IMR-90 (cell line): ENCODE measurements around the gene TMED8. TPM values are rescaled to one million over a fixed set of nuclear protein-coding genes. Genes with fewer than 3 reads are reported as not detected.

Experiments used
- ATAC-seq: fragments of 200-7000 bp; cut with Tn5 transposase; 2 replicates; pipeline ENCODE4 v1.9.1; 2020; ENCODE audit warnings: low read depth, mild to moderate bottlenecking, moderate library complexity
- BruUV-seq: library from RNA; stranded (reverse); fragments of 400-500 nt; replicated peaks from 2 replicates; lab custom pipeline; 2021; lab: Mats Ljungman, UMichigan
- CTCF ChIA-PET: fragments of 300-600 bp; formaldehyde crosslinking; extraction: SDS; loops from one replicate; lab custom pipeline; 2021; ENCODE audit warnings: antibody characterized with exemption; lab: Yijun Ruan, JAX
- POLR2A ChIA-PET: fragments of 300-600 bp; sonication (Branson Sonifier 250); formaldehyde crosslinking; loops from one replicate; lab custom pipeline; 2022; ENCODE audit warnings: antibody characterized with exemption; ENCODE audit not compliant: unreplicated experiment; lab: Charles Lee
- DNase-seq: peaks from one replicate; pipeline ENCODE4 v3.0.0; 2013
- H2AFZ ChIP-seq: replicated peaks from 2 replicates; pipeline ENCODE3; 2013; ENCODE audit warnings: low read length, mild to moderate bottlenecking; ENCODE audit not compliant: poor library complexity
- H2AK5ac ChIP-seq: 2 replicates; pipeline ENCODE4 v1.6.1; 2013; ENCODE audit warnings: low read depth, low read length, inconsistent platforms
- H2AK9ac ChIP-seq: replicated peaks from 2 replicates; pipeline ENCODE3; 2013; ENCODE audit warnings: mild to moderate bottlenecking, low read depth, low read length, moderate library complexity; ENCODE audit not compliant: poor library complexity
- H2BK120ac ChIP-seq: 2 replicates; pipeline ENCODE4 v1.6.1; 2013; ENCODE audit warnings: low read depth, low read length, inconsistent platforms
- H2BK15ac ChIP-seq: 3 replicates; pipeline ENCODE4 v1.6.1; 2013; ENCODE audit warnings: low read depth, low read length, inconsistent platforms
- H2BK20ac ChIP-seq: 2 replicates; pipeline ENCODE4 v1.6.1; 2013; ENCODE audit warnings: low read depth, mild to moderate bottlenecking, inconsistent platforms, low read length, moderate library complexity
- H2BK5ac ChIP-seq: 2 replicates; pipeline ENCODE4 v1.6.1; 2013; ENCODE audit warnings: mild to moderate bottlenecking, low read depth, low read length, inconsistent platforms; ENCODE audit not compliant: poor library complexity, severe bottlenecking
- H3K14ac ChIP-seq: replicated peaks from 2 replicates; pipeline ENCODE4 v1.6.1; 2013; ENCODE audit warnings: low read depth, low read length, inconsistent platforms
- H3K18ac ChIP-seq: 2 replicates; pipeline ENCODE4 v1.6.1; 2013; ENCODE audit warnings: low read depth, low read length, control low read depth
- H3K23ac ChIP-seq: 2 replicates; pipeline ENCODE4 v1.6.1; 2013; ENCODE audit warnings: low read depth, low read length, inconsistent platforms
- H3K27ac ChIP-seq: 2 replicates; pipeline ENCODE4 v1.5.1; 2013; ENCODE audit warnings: mild to moderate bottlenecking, control low read depth, low read length; ENCODE audit not compliant: insufficient read depth
- H3K27me3 ChIP-seq: 2 replicates; pipeline ENCODE4 v1.6.1; 2013; ENCODE audit warnings: low read length; ENCODE audit not compliant: control insufficient read depth, insufficient read depth
- H3K36me3 ChIP-seq: 2 replicates; pipeline ENCODE4 v1.6.1; 2013; ENCODE audit warnings: low read length, mixed read lengths; ENCODE audit not compliant: control insufficient read depth, insufficient read depth
- H3K4ac ChIP-seq: 2 replicates; pipeline ENCODE4 v1.6.1; 2013; ENCODE audit warnings: low read depth, low read length, inconsistent platforms
- H3K4me1 ChIP-seq: 2 replicates; pipeline ENCODE4 v1.6.1; 2013; ENCODE audit warnings: low read length, mixed read lengths; ENCODE audit not compliant: control insufficient read depth, insufficient read depth
- H3K4me2 ChIP-seq: 2 replicates; pipeline ENCODE4 v1.6.1; 2013; ENCODE audit warnings: low read depth, mild to moderate bottlenecking, control low read depth, low read length, moderate library complexity
- H3K4me3 ChIP-seq: 2 replicates; pipeline ENCODE4 v1.5.1; 2013; ENCODE audit warnings: low read depth, mild to moderate bottlenecking, control low read depth, low read length, moderate library complexity; ENCODE audit not compliant: insufficient read depth
- H3K56ac ChIP-seq: 2 replicates; pipeline ENCODE4 v1.6.1; 2013; ENCODE audit warnings: low read length, inconsistent platforms; ENCODE audit not compliant: insufficient read depth; ENCODE audit errors: extremely low read depth
- H3K79me1 ChIP-seq, 2 experiments: 2 replicates each; pipeline ENCODE4 v1.6.1; 2013; ENCODE audit warnings: low read length in 2 of 2, inconsistent platforms in 1 of 2, low read depth in 1 of 2
- H3K9ac ChIP-seq: 2 replicates; pipeline ENCODE4 v1.6.1; 2013; ENCODE audit warnings: low read depth, low read length, control low read depth
- H3K9me1 ChIP-seq: 2 replicates; pipeline ENCODE4 v1.6.1; 2013; ENCODE audit warnings: low read length, inconsistent platforms; ENCODE audit not compliant: insufficient read depth
- H3K9me3 ChIP-seq: 2 replicates; pipeline ENCODE4 v1.6.1; 2013; ENCODE audit warnings: low read length; ENCODE audit not compliant: control insufficient read depth, insufficient read depth
- H4K20me1 ChIP-seq: 2 replicates; pipeline ENCODE4 v1.6.1; 2013; ENCODE audit warnings: low read length, inconsistent platforms; ENCODE audit not compliant: insufficient read depth
- H4K5ac ChIP-seq: 2 replicates; pipeline ENCODE4 v1.6.1; 2013; ENCODE audit warnings: mild to moderate bottlenecking, low read depth, low read length, control low read depth
- H4K8ac ChIP-seq, 2 experiments: 2 replicates each; pipeline ENCODE4 v1.6.1; 2013; ENCODE audit warnings: low read depth in 2 of 2, low read length in 2 of 2, control low read depth in 1 of 2, inconsistent platforms in 1 of 2
- H4K91ac ChIP-seq: 2 replicates; pipeline ENCODE4 v1.6.1; 2013; ENCODE audit warnings: low read depth, low read length, inconsistent platforms; ENCODE audit not compliant: insufficient read depth
- MAFK ChIP-seq: IDR thresholded peaks from 2 replicates; pipeline ENCODE4 v1.6.1; 2012; ENCODE audit warnings: low read depth, low read length, improper control_type of control experiment
- POLR2A ChIP-seq: IDR thresholded peaks from 2 replicates; pipeline ENCODE4 v1.6.1; 2012; ENCODE audit warnings: mild to moderate bottlenecking, low read depth, low read length
- RCOR1 ChIP-seq: IDR thresholded peaks from 2 replicates; pipeline ENCODE4 v1.6.1; 2012; ENCODE audit warnings: mild to moderate bottlenecking, low read length, improper control_type of control experiment; ENCODE audit not compliant: insufficient replicate concordance
- SMC3 ChIP-seq: fragments of 150-350 bp; IDR thresholded peaks from 2 replicates; pipeline ENCODE4 v1.6.1; 2016; ENCODE audit warnings: low read depth, mild to moderate bottlenecking, antibody characterized with exemption, low read length, moderate library complexity
- WGBS, 2 experiments: methylation state at CpG; one replicate each; pipeline versions ENCODE4 v1.1.5 to v1.1.7; 2013; ENCODE audit warnings: missing lambda C conversion rate in 2 of 2; ENCODE audit not compliant: insufficient read length in 1 of 2; ENCODE audit errors: extremely low coverage in 2 of 2; 5-methylcytosine and 5-hydroxymethylcytosine counted together
- dilution Hi-C: fragments of 300-500 bp; cut with HindIII; formaldehyde crosslinking; loops from one replicate; pipeline ENCODE4 v1.14.3; 2018; ENCODE audit warnings: low sequenced_read_pairs; ENCODE audit not compliant: unreplicated experiment
- in situ Hi-C: fragments of 300-500 bp; cut with MboI; formaldehyde crosslinking; loops from 3 replicates; pipeline ENCODE4 v1.14.3; 2019; ENCODE audit warnings: low sequenced_read_pairs, inconsistent platforms, mixed read lengths
- intact Hi-C: fragments of 100-400 bp; cut with micrococcal nuclease; formaldehyde crosslinking; loops from 2 replicates; pipeline ENCODE4 v1.10.0; 2022
- polyA plus RNA-seq, 3 experiments: library from polyadenylated mRNA; depleted of rRNA; stranded (reverse); fragments of >200 nt; gene quantifications; 2 replicates each; pipeline ENCODE4 v1.2.3, GENCODE V29; 2012; ENCODE audit warnings: low replicate concordance in 1 of 3
- total RNA-seq: library from RNA; depleted of rRNA; stranded (reverse); fragments of >200 nt; gene quantifications from 2 replicates; pipeline ENCODE4 v1.2.3, GENCODE V29; 2012
- TF ChIP-seq, protein P1 (sequence below): fragments of 150-350 bp; IDR thresholded peaks from 2 replicates; pipeline ENCODE4 v1.6.1; 2016; ENCODE audit warnings: low read depth, mild to moderate bottlenecking, low read length, moderate library complexity, borderline replicate concordance

TMED8 gene
- total and polyA plus RNA-seq, 2 of the 4 experiments (the other 2 are of a cell fraction), result 2.2 to 5.0 TPM

DNA sequence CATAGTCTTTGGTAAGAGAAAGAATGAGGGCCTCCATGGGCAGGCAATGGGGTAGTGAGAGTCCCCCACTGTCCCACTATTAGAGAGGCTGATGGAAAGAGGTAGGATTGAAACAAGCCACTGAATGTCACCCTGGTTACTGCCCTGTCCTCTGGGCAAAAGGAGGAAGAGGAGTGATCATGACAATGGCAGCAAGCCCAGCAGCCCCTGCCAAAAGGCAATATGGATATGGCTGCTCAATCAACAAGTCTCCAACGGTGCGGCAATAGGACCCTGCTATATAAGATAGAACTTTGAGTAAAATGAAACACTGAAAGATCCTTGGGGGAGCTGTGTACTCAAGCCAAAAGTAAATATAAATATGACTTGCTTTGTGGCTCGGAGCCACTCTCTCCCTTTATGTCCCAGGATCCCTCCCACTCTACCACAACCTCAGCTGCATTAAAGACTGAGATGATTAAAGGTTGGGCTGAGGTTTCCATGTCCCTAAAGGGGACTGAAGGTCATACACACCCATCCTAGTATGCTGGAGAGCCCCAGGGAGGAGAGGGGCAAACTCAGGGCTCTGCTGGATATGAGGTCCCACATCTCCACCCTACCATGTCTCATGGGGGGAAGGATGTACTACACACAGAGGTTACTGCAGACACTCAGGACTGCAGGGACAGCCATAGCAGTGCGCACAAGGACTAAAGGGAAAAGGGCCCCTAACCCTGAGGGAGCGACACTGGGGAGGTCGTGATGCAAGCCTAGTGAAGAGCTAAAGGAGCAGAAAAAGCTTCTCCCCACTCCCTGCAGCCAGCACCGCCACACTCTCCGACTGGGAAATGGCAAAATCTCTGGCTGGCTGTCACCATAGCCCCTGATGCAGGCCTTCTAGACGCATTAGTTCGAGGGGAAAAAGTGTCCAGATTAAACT, 62.1 kb downstream of the TMED8 start:
- ChIA-PET CTCF (interaction anchor here (0.6 to 6.2 kb wide), 5 partner anchors 8 to 1408 kb away, joined by 3 to 116 read pairs (median 3); no protein-coding TSS in a partner anchor), POLR2A (interaction anchor here (1.1 to 1.2 kb wide), 2 partner anchors 11 to 12 kb away, joined by 3 to 4 read pairs; no protein-coding TSS in a partner anchor)
- Histone ChIP-seq H3K4ac (peak overlapping the region; percentile 75), H2AFZ (no peak overlapping the region), H3K9ac (no peak overlapping the region; the same call in none of the 2 replicates), H3K56ac (peak overlapping the region; percentile 11; the same call in 1 of the 2 replicates), H4K91ac (peak overlapping the region; percentile 82), H2BK15ac (peak overlapping the region; percentile 8; the same call in 2 of the 3 replicates), H3K9me1 (peaks cover 13% of the 10 kb centered on the region), H3K14ac (peak overlapping the region; percentile 29), H3K23ac (0 out of 2 replicates have a peak overlapping the region, but pooled peaks have one; percentile 22), H3K4me3 (no peak overlapping the region), H3K27ac (peak overlapping the region; percentile 4; the same call in 1 of the 2 replicates), H2BK20ac (peak overlapping the region; percentile 59), H2BK120ac (peak overlapping the region; percentile 85), H3K4me2 (no peak overlapping the region), H2BK5ac (peak overlapping the region; percentile 53), H3K18ac (no peak overlapping the region), H3K4me1 (peaks cover 15% of the 10 kb centered on the region), H4K20me1 (peaks cover 9% of the 10 kb centered on the region), H2AK9ac (peak overlapping the region; percentile 20), H2AK5ac (peak overlapping the region; percentile 92), H3K79me1 (peaks cover 18 to 61% of the 10 kb centered on the region in 2 experiments), H3K9me3 (no peaks in the 10 kb centered on the region), H3K27me3 (no peaks in the 10 kb centered on the region), H4K8ac (peak overlapping the region in 1 of 2 experiments; percentile 4; a peak in 1 of 4 replicates), H3K36me3 (no peaks in the 10 kb centered on the region), H4K5ac (no peak overlapping the region)
- no peak for DNase-seq
- TF ChIP-seq SMC3 (no peak), MAFK (no peak), RCOR1 (no peak), POLR2A (no peak)
- TF ChIP-seq, protein P1, sequence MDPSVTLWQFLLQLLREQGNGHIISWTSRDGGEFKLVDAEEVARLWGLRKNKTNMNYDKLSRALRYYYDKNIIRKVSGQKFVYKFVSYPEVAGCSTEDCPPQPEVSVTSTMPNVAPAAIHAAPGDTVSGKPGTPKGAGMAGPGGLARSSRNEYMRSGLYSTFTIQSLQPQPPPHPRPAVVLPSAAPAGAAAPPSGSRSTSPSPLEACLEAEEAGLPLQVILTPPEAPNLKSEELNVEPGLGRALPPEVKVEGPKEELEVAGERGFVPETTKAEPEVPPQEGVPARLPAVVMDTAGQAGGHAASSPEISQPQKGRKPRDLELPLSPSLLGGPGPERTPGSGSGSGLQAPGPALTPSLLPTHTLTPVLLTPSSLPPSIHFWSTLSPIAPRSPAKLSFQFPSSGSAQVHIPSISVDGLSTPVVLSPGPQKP, result no peak
- dilution Hi-C loops, result no loop called here
- in situ Hi-C loops, result loop anchor here (5.0 to 25.0 kb wide), 2 partner anchors 162 to 427 kb away; no protein-coding TSS in a partner anchor
- intact Hi-C loops, result loop anchor here (1.0 to 5.0 kb wide), 2 partner anchors 162 to 437 kb away; no protein-coding TSS in a partner anchor
- WGBS, 2 experiments, result 85% methylated on average over 3 of the region's 10 CpGs; no CpG with 5 or more reads in 1 of the 2 experiments
- ATAC-seq, result no peak
- BruUV-seq, result no TSS peak
